ENCODE results near the gene CRLF3. TPM values are rescaled to one million over a fixed set of nuclear protein-coding genes. Genes with fewer than 3 reads are reported as not detected.
"Not testable (repeated sequence)": the region's sequence is repeated elsewhere in the genome, so short reads cannot be mapped to it uniquely, and the experiment has no call there.

CRLF3 gene
- total RNA-seq, 1 experiment from 2014 or later: 25.3 TPM

GRCh38 chr17:30761060-30761459, 63.4 kb downstream of the CRLF3 start:
- in situ Hi-C loops (cut with HindIII; ENCODE audit: low sequenced_read_pairs): no loop called here
- no peak for DNase-seq (ENCODE audit: low spot score)

DNA sequence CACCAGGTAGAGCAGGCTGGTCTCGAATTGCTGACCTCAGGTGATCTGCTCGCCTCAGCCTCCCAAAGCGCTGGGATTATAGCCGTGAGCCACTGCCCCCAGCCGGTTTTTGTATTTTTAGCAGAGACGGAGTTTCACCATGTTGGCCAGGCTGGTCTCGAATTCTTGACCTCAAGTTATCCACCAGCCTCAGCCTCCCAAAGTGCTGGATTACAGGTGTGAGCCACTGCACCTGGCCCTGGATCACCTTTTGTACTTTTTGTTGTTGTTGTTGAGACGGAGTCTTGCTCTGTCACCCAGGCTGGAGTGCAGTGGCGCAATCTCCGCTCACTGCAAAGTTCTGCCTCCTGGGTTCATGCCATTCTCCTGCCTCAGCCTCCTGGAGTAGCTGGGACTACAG, 71.2 kb downstream of the CRLF3 start:
- in situ Hi-C loops (cut with HindIII; ENCODE audit: low sequenced_read_pairs): not testable (repeated sequence)

DNA sequence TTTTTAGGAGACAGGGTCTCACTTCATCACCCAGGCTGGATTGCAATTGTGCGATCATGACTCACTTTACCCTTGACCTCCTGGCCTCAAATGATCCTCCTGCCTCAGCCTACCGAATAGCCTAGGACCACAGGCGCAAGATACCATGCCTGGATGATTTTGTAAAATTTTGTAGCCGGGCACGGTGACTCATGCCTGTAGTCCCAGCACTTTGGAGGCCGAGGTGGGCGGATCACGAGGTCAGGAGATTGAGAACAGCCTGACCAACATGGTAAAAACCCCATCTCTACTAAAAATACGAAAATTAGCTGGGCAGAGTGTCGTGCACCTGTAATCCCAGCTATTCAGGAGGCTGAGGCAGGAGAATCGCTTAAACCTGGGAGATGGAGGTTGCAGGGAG, 73.5 kb downstream of the CRLF3 start:
- in situ Hi-C loops (cut with HindIII; ENCODE audit: low sequenced_read_pairs); DNase-seq (ENCODE audit: low spot score): not testable (repeated sequence)

More for the DNA sequence above, 71.2 kb downstream of the CRLF3 start:
- not testable (repeated sequence) for DNase-seq (ENCODE audit: low spot score)

DNA sequence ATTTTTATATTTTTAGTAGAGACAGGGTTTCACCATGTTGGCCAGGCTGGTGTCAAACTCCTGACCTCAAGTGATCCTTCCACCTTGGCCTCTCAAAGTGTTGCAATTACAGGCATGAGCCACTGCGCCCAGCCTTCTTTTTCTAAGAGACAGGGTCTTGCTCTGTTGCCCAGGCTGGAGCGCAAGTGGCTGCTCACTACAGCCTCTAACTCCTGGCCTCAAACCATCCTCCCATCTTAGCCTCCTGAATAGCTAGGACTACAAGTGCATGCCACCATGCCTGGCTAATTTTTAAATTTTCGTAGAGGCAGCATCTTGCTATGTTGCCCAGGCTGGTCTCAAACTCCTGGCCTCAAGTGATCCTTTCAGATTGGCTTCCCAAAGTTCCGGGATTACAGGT, 76.9 kb downstream of the CRLF3 start:
- DNase-seq (ENCODE audit: low spot score); in situ Hi-C loops (cut with HindIII; ENCODE audit: low sequenced_read_pairs): not testable (repeated sequence)

DNA sequence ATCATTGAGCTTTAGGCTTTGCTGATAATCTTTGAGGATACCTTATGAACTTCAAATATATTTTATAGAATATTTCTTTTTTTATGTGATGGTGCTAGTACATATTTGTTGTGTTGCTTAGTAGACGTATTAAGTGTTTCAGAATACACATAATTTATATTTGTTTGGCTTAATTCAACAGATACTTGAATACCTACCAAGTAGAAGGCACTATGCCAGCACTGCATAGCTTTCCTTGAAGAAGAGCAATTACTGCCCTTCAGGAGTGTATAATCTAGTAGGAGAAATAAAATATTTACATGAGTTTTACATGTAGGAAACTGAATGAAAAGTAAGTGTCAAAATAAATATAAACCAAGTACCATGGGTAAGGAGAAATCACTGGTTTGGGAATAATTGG, 81.8 kb downstream of the CRLF3 start:
- in situ Hi-C loops (cut with HindIII; ENCODE audit: low sequenced_read_pairs): not testable (repeated sequence)
- DNase-seq (ENCODE audit: low spot score): peak; percentile 32

DNA sequence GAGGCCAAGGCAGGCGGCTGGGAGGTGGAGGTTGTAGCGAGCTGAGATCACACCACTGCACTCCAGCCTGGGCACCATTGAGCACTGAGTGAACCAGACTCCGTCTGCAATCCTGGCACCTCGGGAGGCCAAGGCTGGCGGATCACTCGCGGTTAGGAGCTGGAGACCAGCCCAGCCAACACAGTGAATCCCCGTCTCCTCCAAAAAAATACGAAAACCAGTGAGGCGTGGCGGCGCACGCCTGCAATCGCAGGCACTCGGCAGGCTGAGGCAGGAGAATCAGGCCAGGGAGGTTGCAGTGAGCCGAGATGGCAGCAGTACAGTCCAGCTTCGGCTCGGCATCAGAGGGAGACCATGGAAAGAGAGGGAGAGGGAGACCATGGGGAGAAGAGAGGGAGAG, 88.1 kb downstream of the CRLF3 start:
- in situ Hi-C loops (cut with HindIII; ENCODE audit: low sequenced_read_pairs); DNase-seq (ENCODE audit: low spot score): not testable (repeated sequence)

DNA sequence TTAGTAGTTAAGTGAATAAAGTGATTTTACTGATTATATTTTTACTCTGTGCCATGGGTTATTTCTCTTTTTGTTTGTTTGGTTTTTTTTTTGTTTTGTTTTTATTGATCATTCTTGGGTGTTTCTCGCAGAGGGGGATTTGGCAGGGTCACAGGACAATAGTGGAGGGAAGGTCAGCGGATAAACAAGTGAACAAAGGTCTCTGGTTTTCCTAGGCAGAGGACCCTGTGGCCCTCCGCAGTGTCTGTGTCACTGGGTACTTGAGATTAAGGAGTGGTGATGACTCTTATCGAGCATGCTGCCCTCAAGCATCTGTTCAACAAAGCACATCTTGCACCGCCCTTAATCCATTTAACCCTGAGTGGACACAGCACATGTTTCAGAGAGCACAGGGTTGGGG, 88.8 kb downstream of the CRLF3 start:
- in situ Hi-C loops (cut with HindIII; ENCODE audit: low sequenced_read_pairs); DNase-seq (ENCODE audit: low spot score): not testable (repeated sequence)

DNA sequence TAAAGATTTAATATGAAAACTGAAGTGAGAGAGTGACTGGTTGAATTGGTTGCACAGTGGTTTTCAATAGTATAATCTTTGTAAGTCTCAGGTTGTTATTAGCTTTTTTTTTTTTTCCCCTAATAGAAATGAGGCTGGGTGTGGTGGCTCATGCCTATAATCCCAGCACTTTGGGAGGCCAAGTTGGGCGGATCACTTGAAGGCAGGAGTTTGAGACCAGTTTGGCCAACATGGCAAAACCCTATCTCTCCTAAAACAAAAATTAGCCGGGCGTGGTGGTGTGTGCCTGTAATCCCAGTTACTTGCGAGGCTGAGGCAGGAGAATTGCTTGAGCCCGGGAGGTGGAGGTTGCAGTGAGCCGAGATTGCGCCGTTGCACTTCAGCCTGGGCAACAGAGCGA, 89.3 kb downstream of the CRLF3 start:
- DNase-seq (ENCODE audit: low spot score); in situ Hi-C loops (cut with HindIII; ENCODE audit: low sequenced_read_pairs): not testable (repeated sequence)

GRCh38 chr17:30734153-30734552, 90.3 kb downstream of the CRLF3 start:
- DNase-seq (ENCODE audit: low spot score); in situ Hi-C loops (cut with HindIII; ENCODE audit: low sequenced_read_pairs): not testable (repeated sequence)

Other genes with a start within 250 kb of the CRLF3 start
- 3.8 and 11.2 TPM in 2 replicates for gene ATAD5, start 7.3 kb upstream of the CRLF3 start, total RNA-seq (2014; rRNA removed; shearing (Covaris generic))
- gene TEFM, start 81.5 kb upstream of the CRLF3 start, total RNA-seq (2014; rRNA removed; shearing (Covaris generic)): 14.5 and 27.6 TPM in 2 replicates
- 3.0 and 3.7 TPM in 2 replicates for gene ADAP2, start 97.3 kb upstream of the CRLF3 start, total RNA-seq (2014; rRNA removed; shearing (Covaris generic))
- gene RNF135, start 146.3 kb upstream of the CRLF3 start, total RNA-seq (2014; rRNA removed; shearing (Covaris generic)): 1.2 TPM in 2 replicates